Measurements from ENCODE around the gene THOC6. TPM values are rescaled to one million over a fixed set of nuclear protein-coding genes. Genes with fewer than 3 reads are reported as not detected.
"Not testable (repeated sequence)": the region's sequence is repeated elsewhere in the genome, so short reads cannot be mapped to it uniquely, and the experiment has no call there.

Gene THOC6
- total and polyA plus RNA-seq, 12 donors = 9.0 to 107 (median 18.7) TPM

DNA sequence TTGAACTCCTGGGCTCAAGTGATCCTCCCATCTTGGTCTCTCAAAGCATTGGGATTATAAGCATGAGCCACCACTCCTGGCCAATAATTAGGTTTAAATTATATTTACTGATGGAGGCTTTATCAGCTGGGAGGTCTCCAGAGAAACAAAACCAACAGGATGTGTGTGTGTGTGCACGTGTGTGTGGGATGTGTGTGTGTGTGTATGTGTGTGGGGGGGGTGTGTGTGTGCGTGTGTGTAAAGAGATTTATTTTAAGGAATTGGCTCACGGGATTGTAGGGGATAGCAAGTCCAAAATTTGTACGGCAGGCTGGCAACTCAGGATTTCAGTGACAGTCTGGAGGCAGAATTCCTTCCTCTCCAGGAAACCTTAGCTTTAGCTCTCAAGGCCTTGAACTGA is 27.2 kb downstream of the THOC6 start:
- DNase-seq = no peak
- H3K27ac ChIP-seq = no peak overlapping the region
- no peaks in the 10 kb centered on the region for H3K36me3 ChIP-seq (replicated peaks in 1 of 2)
- 28 to 54% (median 41%) methylated on average over 3 to 4 of the region's 4 CpGs for WGBS, 4 donors
- H3K9me3 ChIP-seq (replicated peaks in 1 of 3) = no peaks in the 10 kb centered on the region
- H3K4me1 ChIP-seq (replicated peaks in 1 of 2) = peaks cover 0 to 8% of the 10 kb centered on the region in 2 donors
- no peak overlapping the region for H3K4me3 ChIP-seq
- intact Hi-C loops (cut with DNase I) = loop anchor here in 1 of 2 donors (10.0 kb wide), 2 partner anchors 74 to 124 kb away; no protein-coding TSS in a partner anchor
- peaks cover 27% of the 10 kb centered on the region for H3K27me3 ChIP-seq
- TF ChIP-seq POLR2A (IDR thresholded peaks at IDR 0.05) = no peak
- TF ChIP-seq, protein P1, sequence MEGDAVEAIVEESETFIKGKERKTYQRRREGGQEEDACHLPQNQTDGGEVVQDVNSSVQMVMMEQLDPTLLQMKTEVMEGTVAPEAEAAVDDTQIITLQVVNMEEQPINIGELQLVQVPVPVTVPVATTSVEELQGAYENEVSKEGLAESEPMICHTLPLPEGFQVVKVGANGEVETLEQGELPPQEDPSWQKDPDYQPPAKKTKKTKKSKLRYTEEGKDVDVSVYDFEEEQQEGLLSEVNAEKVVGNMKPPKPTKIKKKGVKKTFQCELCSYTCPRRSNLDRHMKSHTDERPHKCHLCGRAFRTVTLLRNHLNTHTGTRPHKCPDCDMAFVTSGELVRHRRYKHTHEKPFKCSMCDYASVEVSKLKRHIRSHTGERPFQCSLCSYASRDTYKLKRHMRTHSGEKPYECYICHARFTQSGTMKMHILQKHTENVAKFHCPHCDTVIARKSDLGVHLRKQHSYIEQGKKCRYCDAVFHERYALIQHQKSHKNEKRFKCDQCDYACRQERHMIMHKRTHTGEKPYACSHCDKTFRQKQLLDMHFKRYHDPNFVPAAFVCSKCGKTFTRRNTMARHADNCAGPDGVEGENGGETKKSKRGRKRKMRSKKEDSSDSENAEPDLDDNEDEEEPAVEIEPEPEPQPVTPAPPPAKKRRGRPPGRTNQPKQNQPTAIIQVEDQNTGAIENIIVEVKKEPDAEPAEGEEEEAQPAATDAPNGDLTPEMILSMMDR (IDR thresholded peaks at IDR 0.05) = no peak

DNA sequence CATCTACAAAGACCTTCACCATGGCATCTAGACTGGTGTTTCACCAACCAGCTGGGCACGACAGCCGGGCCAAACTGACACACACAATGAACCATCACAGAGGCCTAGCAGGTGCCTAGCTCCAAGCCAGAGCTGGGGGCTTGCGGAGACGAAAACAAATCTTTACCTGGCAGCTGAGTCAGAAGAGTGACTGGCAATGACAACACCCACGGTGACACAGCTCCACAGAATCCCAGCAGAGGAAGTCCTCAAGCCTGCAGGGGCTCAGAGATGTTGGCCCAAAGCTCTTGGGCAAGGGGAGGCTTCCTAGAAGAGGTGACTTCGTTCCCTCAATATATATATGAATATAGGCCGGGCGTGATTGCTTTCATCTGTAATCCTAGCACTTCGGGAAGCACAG is 27.7 kb downstream of the THOC6 start:
- peaks cover 22% of the 10 kb centered on the region for H3K27me3 ChIP-seq
- WGBS, 4 donors = 44 to 85% (median 67%) methylated on average over 6 to 9 of the region's 9 CpGs
- intact Hi-C loops (cut with DNase I) = loop anchor here in 1 of 2 donors (10.0 kb wide), 2 partner anchors 73 to 123 kb away; no protein-coding TSS in a partner anchor

DNA sequence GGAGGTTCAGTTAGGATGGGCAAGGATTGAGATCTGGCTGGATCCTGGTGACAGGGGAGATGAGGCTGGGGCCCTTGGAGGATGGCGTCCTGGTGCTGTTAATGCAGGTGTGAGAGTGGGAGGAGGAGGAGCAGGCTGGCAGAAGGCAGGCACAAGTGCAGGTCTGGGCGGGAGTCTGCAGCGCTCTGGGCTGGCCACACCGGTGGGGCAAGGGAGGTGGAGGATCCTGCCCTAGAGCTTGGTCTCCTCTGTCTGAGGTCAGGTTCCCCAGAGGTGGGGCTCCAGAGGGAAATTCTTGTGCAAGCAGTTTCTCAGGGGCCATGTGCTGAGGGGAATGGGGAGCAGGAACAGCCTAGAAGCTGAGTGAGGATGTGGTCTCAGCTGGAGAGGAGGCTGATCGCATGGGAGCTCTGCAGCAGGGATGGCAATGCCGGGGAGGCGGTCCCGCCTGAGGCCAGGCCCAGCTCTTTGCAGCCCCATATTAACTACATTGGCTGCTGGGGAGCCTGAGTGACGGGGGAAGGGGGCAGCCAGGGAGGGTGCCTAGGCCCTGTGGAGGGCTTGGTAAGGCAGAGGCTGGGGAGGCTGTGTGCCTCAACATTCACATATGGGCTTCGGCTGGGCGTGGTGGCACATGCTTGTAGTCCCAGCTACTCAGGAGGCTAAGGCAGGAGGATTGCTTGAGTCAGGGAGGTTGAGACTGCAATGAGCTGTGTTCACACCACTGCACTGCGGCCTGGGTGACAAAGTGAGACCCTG is 28.9 kb downstream of the THOC6 start:
- not testable (repeated sequence) for H3K36me3 ChIP-seq (replicated peaks in 1 of 2); H3K4me3 ChIP-seq; H3K9me3 ChIP-seq (replicated peaks in 1 of 3); H3K27ac ChIP-seq; DNase-seq; H3K4me1 ChIP-seq (replicated peaks in 1 of 2)
- intact Hi-C loops (cut with DNase I) = loop anchor here in 1 of 2 donors (10.0 kb wide), 2 partner anchors 72 to 122 kb away; no protein-coding TSS in a partner anchor
- peaks cover 13% of the 10 kb centered on the region for H3K27me3 ChIP-seq
- 72 to 83% (median 75%) methylated on average over 2 to 11 of the region's 12 CpGs for WGBS, 4 donors

More for the DNA sequence above, 27.7 kb downstream of the THOC6 start:
- no peak overlapping the region for H3K4me3 ChIP-seq
- H3K4me1 ChIP-seq (replicated peaks in 1 of 2) = peaks cover 0 to 5% of the 10 kb centered on the region in 2 donors
- TF ChIP-seq POLR2A (IDR thresholded peaks at IDR 0.05) = no peak
- TF ChIP-seq, protein P1 (IDR thresholded peaks at IDR 0.05) = no peak
- H3K27ac ChIP-seq = no peak overlapping the region
- DNase-seq = no peak
- no peaks in the 10 kb centered on the region for H3K36me3 ChIP-seq (replicated peaks in 1 of 2)
- H3K9me3 ChIP-seq (replicated peaks in 1 of 3) = no peaks in the 10 kb centered on the region

DNA sequence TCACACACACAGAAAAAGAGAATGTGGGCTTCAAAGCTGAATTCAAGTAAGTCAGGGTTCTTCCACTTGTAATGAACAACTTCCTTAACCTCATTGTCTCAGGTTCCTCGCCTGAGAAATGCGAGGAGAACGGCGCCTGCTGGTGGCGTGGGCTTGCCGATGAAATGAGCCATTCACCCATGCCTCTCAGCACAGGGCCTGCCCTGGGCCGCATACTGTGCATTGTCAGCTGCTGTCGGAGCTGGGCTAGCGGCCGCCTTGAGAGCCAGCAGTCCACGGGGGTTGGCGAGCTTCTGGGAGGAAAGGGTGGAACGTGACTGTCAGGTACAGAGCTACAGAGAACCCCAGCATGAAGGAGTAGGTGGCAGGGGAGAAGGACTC is 29.5 kb downstream of the THOC6 start:
- not testable (repeated sequence) for H3K4me3 ChIP-seq, H3K27me3 ChIP-seq
- intact Hi-C loops (cut with DNase I) = loop anchor here in 1 of 2 donors (10.0 kb wide), 2 partner anchors 71 to 121 kb away; no protein-coding TSS in a partner anchor

DNA sequence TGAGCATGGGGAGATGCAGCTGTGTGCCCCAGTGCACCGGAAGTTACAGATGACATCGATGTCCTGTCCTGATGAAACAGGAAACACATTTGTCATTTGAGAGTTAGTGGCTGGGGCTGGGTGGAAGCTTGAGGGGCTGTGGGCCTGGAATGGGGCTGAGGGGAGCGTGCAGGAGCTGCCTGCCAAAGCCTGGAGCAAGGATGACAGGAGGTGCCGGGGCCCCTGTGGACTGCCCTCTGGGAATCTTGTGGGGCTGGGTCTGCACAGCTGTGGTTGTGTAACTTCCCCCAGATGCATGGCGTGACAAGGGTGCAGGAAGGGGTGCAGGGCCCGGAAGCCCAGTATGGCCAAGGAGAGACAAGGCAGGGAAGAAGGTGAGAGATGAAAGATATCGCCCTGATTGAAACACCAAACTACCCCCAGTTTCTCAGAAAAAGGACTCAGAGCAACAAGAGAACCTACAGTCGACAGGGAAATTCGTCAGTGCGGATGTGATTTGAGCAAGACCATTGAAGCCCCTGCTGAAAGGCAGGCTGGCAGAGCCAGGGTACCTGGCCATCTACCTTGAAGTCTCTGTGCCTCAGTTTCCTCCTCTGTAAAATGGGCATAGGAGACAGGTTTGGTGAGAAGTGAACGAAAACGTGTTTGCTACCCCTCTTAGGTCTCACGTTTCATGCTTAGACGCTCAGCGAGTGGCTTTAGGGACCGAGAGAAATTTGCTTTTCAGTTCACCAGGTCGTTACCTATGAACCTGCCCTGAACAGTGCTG is 31.3 kb downstream of the THOC6 start:
- Histone ChIP-seq H3K36me3 (replicated peaks in 1 of 2) (no peaks in the 10 kb centered on the region), H3K27ac (no peak overlapping the region), H3K27me3 (no peaks in the 10 kb centered on the region), H3K4me1 (replicated peaks in 1 of 2) (peaks cover 9 to 17% of the 10 kb centered on the region in 2 donors), H3K9me3 (replicated peaks in 1 of 3) (no peaks in the 10 kb centered on the region), H3K4me3 (no peak overlapping the region)
- intact Hi-C loops (cut with DNase I) = loop anchor here (5.0 to 10.0 kb wide), 3 partner anchors 70 to 120 kb away; no protein-coding TSS in a partner anchor
- TF ChIP-seq, protein P1 (IDR thresholded peaks at IDR 0.05) = no peak
- TF ChIP-seq POLR2A (IDR thresholded peaks at IDR 0.05) = no peak
- DNase-seq = no peak
- 65 to 76% (median 67%) methylated on average over 13 to 17 of the region's 17 CpGs for WGBS, 4 donors

More for the DNA sequence above, 29.5 kb downstream of the THOC6 start:
- not testable (repeated sequence) for H3K36me3 ChIP-seq (replicated peaks in 1 of 2); H3K27ac ChIP-seq; H3K4me1 ChIP-seq (replicated peaks in 1 of 2); DNase-seq; H3K9me3 ChIP-seq (replicated peaks in 1 of 3)
- WGBS, 4 donors = 80 to 84% (median 82%) methylated on average over 1 to 13 of the region's 13 CpGs

DNA sequence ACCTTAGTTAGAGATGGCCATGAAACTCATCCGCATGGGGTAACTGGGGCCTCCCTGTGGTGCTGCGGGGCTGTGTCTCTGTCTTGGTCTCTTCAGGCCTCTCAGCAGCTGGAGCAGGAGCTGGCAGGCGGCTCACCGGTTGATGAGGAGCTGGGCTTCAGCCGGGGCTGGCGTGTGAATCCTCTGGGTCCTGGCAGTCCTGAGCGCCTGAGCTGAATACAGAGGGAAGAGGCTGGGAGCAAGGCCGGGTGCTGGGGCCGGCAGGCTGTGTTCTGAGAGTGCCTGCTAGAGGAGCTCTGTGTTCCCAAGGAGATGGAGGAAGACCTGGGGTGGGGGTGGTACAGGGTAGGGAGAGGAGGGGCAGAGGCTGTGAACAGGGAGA is 31.9 kb downstream of the THOC6 start:
- intact Hi-C loops (cut with DNase I) = loop anchor here (5.0 to 10.0 kb wide), 3 partner anchors 69 to 119 kb away; no protein-coding TSS in a partner anchor
- not testable (repeated sequence) for H3K4me3 ChIP-seq

More for the DNA sequence above, 31.9 kb downstream of the THOC6 start:
- H3K9me3 ChIP-seq (replicated peaks in 1 of 3); H3K27me3 ChIP-seq; H3K27ac ChIP-seq; H3K36me3 ChIP-seq (replicated peaks in 1 of 2); DNase-seq: not testable (repeated sequence)
- 34 to 51% (median 49%) methylated on average over 5 to 9 of the region's 9 CpGs; no CpG with 5 or more reads in 1 of the 4 donors for WGBS, 4 donors
- H3K4me1 ChIP-seq (replicated peaks in 1 of 2) = peaks cover 9 to 17% of the 10 kb centered on the region in 2 donors
